GM19468 (cell line): Measurements from ENCODE around the gene IQGAP3.
A peak's percentile ranks its signal among the peaks of the same experiment; 100 is the strongest.
"Not testable (repeated sequence)": the region's sequence is repeated elsewhere in the genome, so short reads cannot be mapped to it uniquely, and the experiment has no call there.

ENCODE experiments used
- ATAC-seq: cut with Tn5 transposase; IDR thresholded peaks from one replicate; pipeline ENCODE4 v1.9.1; 2021; ENCODE audit warnings: mild to moderate bottlenecking, moderate library complexity, moderate number of reproducible peaks; ENCODE audit not compliant: unreplicated experiment; ENCODE audit errors: extremely low read depth

Gene IQGAP3

GRCh38 chr1:156593661-156593989 lies 21.3 kb upstream of the IQGAP3 start:
- no peak for ATAC-seq

- no peak for ATAC-seq
Observed at GRCh38 chr1:156592910-156593660, 20.7 kb upstream of the IQGAP3 start.

- no peak for ATAC-seq
Observed at GRCh38 chr1:156592158-156592909, 20.0 kb upstream of the IQGAP3 start.

- peak; percentile 64 for ATAC-seq
Observed at GRCh38 chr1:156591432-156592157, 19.2 kb upstream of the IQGAP3 start, which contains the start of gene NAXE. Gene NAXE, plus strand, starts transcription at chr1:156591776. Its CDS starts 29 bp downstream, at chr1:156591805.

GRCh38 chr1:156591181-156591431 lies 18.7 kb upstream of the IQGAP3 start:
- no peak for ATAC-seq

- ATAC-seq = no peak
Observed at GRCh38 chr1:156590326-156591180, 18.2 kb upstream of the IQGAP3 start.

GRCh38 chr1:156589546-156589945 lies 17.2 kb upstream of the IQGAP3 start:
- no peak for ATAC-seq

GRCh38 chr1:156587927-156588326 lies 15.6 kb upstream of the IQGAP3 start:
- ATAC-seq = not testable (repeated sequence)

GRCh38 chr1:156586892-156587477 lies 14.6 kb upstream of the IQGAP3 start:
- no peak for ATAC-seq

GRCh38 chr1:156586323-156586722 lies 14.0 kb upstream of the IQGAP3 start:
- ATAC-seq = no peak

- ATAC-seq = no peak
Observed at GRCh38 chr1:156584813-156585212, 12.4 kb upstream of the IQGAP3 start.

- no peak for ATAC-seq
Observed at GRCh38 chr1:156583821-156584622, 11.7 kb upstream of the IQGAP3 start.

GRCh38 chr1:156582388-156583017 lies 10.1 kb upstream of the IQGAP3 start:
- ATAC-seq = no peak

- ATAC-seq = no peak
Observed at GRCh38 chr1:156581661-156582387, 9.5 kb upstream of the IQGAP3 start.

- no peak for ATAC-seq
Observed at GRCh38 chr1:156579472-156579871, 7.1 kb upstream of the IQGAP3 start, which contains the start of gene TTC24. Gene TTC24, plus strand, starts transcription at chr1:156579723. Its CDS starts 1,642 bp downstream, at chr1:156581365.

- ATAC-seq = no peak
Observed at GRCh38 chr1:156578055-156578454, 5.7 kb upstream of the IQGAP3 start.

- no peak for ATAC-seq
Observed at GRCh38 chr1:156577550-156577949, 5.2 kb upstream of the IQGAP3 start.

- ATAC-seq = no peak
Observed at GRCh38 chr1:156574039-156574633, 1.8 kb upstream of the IQGAP3 start.
